Left forelimb (tissue), 1 donor: ENCODE results near the gene ACVRL1.
"Not testable (repeated sequence)": the region's sequence is repeated elsewhere in the genome, so short reads cannot be mapped to it uniquely, and the experiment has no call there.

Experiments used
- DNase-seq: peaks from one replicate; pipeline ENCODE4 v3.0.0-alpha.2; 2018; ENCODE audit warnings: low spot score

Gene ACVRL1

DNA sequence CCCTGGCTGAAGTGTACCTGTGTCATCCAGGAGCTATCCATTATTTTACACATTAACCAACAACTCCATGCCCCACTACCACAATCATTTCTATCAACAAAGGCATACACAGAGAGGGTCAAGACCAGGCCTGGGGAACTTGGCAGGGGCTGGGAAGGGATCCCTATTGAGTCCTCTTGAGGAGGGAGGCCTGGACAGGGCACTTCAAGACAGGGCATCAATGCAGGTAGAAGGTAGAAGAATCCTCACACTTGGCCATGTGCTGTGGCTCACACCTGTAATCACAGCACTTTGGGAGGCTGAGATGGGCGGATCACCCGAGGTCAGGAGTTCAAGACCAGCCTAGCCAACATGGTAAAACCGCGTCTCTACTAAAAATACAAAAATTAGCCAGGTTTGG, 32.8 kb upstream of the ACVRL1 start:
- no peak for DNase-seq

DNA sequence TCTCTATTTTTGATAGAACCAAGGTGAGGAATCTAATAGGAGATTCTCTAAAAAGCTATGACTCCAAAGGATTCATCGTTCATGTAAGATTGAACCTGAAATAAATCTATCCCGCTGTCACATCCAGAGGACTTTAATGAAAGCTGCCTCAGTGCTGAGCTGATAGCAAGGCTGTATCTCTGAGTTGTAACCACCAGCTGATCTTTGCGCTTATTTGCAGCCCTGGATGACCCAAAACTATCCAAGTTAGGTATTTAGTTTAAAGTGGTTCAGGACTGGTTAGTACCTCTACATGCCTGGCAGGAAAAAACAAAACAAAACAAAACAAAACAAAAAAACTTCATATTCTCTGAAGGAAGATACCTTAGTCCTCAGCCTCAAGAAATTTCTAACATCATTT, 28.2 kb upstream of the ACVRL1 start:
- DNase-seq, result no peak

DNA sequence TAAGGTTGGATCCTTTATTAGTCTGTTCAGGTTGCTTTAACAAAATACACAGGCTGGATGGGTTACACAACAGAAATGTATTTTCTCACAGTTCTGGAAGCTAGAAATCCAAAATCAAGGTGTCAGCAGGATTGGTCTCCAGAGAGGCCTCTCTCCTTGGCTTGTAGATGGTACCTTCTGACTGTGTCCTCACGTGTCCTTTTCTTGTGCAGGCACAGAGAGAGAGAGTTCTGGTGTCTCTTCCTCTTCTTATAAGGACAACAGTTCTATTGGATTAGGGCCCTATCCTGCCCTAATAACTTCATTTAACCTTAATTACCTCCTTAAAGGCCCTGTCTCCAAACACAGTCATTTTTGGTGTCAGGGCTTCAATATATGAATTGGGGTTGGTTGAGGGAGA, 24.0 kb upstream of the ACVRL1 start:
- no peak for DNase-seq

DNA sequence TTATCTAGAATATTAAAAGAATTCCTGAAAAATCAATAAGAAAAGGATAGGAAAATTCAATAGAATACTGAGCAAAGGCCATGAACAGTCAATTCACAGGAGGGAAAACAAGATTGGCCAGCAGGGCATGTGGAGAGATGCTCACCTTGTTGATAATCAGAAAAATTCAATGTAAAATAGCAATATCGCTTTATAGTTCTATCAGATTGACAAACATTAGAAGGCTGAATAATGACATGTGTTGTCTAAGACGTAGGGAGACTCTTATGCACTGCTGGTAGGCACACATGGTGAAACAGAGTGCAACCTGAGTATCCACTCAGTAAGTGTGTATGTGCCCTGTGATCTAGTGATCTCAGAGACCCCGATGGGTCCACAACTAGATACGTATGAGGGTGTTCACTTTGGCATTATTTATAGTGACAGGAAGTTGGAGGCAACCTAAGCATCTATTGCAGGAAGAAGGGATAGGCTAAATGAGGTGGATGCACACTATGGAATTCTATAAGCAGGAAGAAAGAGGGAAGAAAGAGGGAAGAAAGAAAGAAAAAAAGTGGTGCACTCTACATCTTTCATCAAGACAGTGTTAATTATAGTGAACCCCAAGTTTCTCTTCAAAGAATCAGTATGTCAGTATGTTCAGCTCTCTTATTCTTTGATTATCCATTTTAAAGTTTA, 23.2 kb upstream of the ACVRL1 start:
- no peak for DNase-seq

DNA sequence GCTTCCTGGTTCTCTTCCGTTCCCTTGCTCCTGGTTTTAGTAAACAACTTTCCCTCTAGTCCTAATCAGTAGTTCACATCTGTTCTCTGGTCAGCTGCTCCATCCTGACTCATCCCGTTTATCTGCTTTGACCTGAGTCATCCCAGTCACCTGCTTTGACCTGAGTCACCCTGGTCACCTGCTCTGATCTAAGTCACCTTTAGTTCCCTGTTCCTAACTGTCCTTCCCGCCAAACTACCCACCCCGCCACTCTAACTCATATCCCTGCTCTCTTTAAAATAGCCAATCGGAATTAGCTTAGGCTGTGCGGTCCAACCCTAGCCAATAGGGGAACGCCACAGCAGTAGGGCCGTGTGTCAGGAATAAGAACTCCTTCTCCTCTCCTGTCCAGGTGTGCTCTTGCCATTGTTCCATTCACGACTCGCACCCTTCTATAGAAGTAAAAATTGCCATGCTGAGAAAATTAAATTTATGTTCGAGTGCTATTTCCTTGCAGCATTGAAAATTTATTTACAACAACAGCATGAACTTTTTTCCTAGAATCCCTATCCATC, 22.6 kb upstream of the ACVRL1 start:
- no peak for DNase-seq

DNA sequence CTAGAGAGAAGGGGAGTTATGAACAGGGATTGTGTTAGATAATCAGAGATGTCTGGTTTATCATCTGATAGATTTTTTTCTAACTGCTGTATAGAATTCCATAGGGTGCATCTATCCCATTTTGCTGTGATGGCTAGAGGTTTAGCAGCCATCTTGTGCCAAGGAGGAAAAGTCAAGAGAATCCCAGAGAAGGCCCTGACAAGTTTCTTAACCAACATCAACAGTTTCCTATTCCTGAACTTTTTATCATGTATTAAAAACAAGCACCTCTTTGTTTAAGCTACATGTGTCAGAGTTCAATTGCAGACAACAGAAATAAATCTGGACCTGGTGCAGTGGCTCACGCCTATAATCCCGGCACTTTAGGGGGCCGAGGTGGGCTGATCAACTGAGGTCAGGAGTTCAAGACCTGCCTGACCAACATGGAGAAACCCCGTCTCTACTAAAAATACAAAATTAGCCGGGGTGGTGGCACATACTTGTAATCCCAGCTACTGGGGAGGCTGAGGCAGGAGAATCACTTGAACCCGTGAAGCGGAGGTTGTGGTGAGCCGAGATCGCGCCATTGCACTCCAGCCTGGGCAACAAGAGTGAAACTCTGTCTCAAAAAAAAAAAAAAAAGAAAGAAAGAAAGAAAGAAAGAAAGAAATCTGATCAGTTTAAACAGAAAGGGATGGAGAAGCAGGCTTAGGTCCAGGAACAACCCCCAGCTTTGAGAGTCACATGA, 21.8 kb upstream of the ACVRL1 start:
- DNase-seq, result not testable (repeated sequence)

DNA sequence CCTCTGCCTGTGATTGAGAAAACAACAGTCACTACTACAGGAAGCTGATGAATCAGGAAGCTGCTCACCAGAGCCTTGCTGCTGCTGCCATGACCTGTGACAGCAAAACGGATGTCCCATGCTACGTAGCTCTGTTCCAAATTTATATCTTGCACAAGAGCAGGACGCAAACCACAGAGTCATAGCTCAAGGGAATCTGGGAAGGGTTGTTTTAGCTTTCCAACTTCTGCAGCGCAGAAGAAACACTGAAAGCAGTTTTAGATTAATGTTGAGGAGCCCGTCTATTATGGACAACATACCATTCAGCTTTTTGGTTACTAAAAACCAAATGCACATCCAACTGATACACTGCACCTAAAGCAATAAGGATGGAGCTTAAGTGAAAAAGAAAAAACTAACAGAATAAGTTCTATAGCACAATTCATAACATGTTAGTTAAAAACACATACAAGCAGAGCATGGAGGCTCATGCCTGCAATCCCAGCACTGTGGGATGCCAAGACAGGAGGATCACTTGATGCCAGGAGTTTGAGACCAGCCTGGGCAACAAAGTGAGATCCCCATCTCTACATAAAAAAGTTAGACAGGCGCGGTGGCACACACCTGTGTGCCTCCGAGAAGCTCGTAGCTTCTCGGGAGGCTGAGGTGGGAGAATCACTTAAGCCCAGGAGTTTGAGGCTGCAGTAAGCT, 21.1 kb upstream of the ACVRL1 start:
- no peak for DNase-seq

DNA sequence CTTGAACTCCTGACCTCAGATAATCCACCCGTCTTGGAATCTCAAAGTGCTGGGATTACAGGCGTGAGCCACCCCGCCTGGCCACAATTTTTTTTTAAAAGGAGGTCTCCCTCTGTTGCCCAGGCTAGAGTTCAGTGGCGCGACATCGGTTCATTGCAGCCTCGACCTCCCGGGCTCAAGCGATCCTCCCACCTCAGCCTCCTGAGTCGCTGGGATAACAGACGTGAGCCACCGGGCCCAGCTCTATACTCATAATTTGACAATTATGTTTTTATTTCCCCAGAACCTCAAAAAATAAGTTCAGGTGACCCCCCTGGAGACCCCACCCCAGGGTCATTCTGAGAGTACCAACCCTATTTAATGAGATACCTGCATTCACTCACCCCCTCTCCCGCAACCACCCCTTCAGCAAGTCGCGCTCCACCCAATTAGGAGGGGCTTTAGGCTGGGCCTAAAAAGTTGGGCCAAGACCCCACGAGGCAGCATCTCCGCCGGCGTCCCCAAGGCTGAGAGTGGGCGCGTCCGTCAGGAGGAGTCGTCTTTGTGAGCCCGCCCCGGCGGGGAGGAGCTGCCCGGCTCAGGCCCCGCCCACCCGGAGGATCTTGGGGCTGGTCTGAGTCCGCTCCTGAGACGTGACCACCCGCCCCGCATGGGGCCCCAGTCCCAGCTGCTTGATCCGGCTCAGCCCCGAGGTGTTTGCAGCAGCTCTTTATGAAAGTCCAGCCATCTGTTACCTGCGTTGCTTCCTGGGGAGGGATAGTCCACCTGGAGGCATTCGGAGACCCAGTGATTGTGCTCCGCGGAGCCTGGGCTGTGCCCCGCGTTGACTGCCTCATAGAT, 19.6 kb upstream of the ACVRL1 start, which contains the start of gene ANKRD33:
TSS of gene ANKRD33 (plus strand) at position 628 of the 840 bp plus-strand sequence. CDS start at position 712, 84 bp downstream.
- DNase-seq, result no peak

DNA sequence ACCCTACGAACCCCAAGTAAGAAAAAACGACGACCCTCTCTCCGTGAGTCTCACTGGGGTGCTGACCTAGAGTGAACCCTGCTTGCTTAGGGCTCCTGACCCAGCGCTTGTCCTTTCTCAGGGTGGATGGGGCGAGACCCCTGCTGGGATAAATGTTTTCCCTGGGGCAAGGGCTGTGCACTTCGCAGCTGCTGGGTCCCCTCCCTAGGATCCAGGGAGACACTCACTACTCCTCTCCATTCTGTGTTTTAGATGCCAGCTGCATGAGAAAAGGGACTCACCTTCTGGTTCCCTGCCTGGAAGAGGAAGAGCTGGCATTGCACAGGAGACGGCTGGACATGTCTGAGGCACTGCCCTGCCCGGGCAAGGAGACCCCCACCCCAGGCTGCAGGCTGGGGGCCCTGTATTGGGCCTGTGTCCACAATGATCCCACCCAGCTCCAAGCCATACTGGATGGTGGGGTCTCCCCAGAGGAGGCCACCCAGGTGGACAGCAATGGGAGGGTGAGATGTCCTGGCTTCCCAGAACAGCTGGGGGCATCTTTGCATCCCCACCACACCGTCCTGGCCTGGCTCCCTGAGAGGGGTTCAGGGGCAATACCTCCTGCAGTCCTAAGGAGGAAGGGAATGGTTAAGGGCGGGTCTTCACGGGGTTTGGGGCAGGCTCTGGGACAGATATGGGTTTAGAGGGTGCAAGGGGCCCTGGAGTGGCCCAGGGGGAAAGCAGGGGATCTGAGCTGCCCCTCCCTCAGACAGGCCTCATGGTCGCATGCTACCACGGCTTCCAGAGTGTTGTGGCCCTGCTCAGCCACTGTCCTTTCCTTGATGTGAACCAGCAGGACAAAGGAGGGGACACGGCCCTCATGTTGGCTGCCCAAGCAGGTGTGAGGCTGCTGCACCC, 18.7 kb upstream of the ACVRL1 start:
- no peak for DNase-seq

DNA sequence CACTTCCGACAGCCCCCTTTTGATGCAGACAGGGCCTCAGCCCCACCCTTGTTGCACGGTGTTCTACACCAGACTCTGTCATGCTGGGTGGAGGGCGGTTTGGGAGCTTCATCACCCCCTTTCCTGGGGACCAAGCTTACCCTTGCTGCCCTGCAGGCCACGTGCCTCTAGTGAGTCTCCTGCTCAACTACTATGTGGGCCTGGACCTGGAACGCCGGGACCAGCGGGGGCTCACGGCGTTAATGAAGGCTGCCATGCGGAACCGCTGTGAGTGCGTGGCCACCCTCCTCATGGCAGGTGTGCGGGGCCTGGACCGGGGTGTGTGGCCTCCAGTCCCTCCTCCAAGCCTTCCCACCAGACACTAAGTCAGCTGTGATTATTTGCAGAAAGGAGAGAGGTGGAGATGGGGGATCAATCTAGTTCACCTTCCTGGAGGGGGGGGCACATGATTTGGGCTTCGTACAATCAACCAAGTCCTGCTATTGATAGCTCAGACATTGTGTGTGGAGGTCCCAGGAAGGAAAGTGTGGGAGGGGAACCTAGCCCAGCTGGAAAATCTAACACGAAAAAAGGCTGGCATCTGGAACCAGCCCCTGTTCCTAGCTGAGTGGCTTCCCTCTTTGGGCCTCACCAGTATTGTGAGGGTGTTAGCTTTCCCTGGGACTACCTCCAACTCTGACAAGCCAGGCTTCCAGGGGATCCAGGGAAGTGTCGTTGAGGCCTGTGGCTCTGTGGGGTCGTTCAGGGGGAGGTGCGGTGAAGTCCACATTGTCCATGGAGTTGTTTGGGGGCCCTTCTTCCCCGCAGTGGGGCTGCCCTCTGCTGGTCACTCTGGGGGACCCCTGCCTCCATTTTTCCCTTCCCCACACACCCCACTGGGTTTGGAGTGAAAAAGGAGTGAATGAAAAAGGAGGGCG, 17.8 kb upstream of the ACVRL1 start:
- DNase-seq, result no peak

DNA sequence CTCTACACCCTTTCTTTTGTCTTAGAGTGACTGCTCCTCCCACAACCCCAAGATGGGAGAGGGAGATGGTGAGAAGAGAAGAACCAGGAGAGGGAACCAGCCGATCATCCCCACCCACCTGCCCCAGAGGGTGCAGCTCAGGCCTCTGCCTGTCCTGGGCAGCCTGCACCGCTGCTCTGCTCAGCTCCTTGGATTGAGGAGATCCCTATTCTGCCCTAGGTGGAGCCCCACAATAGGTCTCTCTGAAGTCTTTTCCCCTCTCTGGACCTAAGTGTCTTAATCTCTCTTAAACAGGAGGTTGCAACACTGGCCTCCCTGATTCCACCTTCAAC, 17.2 kb upstream of the ACVRL1 start:
- no peak for DNase-seq

DNA sequence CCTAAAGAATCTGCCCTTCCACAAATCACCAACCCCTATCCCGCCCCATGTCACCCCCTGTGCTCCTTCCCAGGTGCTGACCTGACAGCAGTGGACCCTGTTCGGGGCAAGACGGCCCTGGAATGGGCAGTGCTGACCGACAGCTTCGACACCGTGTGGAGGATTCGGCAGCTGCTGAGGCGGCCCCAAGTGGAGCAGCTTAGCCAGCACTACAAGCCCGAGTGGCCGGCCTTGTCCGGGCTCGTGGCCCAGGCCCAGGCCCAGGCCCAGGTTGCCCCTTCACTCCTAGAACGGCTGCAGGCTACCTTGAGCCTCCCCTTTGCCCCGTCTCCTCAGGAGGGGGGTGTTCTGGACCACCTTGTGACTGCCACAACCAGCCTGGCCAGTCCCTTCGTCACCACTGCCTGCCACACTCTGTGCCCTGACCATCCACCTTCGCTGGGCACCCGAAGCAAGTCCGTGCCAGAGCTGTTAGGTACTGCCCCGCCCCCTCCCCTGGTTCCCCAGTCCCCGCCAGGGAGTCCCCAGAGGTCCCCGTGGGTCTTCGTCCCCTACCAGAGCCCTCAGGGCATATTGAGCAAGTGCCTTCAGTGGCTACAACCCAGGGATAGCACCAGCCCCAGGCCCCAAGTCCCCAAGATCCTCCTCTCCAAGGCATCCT, 16.7 kb upstream of the ACVRL1 start:
- no peak for DNase-seq

DNA sequence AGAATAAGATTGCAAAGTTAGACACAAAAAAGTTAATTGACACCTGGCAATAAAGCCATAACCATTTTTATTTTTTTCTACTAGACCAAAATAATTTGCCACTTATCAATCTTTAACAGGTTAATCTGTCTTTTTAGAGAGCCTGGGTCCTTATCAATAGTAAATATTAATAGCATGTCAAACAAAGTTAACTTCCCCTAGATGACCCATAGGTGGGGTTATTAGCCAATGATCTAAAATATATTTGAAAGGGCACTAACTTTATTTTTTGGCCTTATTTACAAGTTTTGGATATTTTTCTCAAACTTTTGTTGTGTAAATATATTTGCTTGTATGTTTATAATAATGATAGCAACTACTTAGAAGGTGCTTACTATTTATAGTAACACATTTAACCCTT, 15.5 kb upstream of the ACVRL1 start:
- DNase-seq, result no peak

DNA sequence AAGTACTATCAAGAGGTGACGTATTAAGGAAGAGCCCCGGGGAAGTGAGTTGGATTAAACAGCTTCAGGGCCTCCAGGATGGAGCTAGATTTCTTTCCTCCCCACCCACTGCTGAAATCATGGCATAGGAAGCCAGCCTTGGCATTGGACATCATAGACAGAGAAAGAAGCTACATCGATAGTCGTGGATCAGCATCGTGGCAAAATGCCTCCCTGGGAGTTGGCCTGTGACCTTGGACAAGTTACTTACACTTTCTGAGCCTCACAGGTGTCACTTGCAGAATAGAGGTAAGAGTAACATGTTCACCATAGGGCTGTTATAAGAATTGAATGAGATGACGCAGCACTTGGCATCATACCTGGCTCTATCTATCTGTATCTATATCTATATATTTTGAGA, 13.5 kb upstream of the ACVRL1 start:
- DNase-seq, result no peak

DNA sequence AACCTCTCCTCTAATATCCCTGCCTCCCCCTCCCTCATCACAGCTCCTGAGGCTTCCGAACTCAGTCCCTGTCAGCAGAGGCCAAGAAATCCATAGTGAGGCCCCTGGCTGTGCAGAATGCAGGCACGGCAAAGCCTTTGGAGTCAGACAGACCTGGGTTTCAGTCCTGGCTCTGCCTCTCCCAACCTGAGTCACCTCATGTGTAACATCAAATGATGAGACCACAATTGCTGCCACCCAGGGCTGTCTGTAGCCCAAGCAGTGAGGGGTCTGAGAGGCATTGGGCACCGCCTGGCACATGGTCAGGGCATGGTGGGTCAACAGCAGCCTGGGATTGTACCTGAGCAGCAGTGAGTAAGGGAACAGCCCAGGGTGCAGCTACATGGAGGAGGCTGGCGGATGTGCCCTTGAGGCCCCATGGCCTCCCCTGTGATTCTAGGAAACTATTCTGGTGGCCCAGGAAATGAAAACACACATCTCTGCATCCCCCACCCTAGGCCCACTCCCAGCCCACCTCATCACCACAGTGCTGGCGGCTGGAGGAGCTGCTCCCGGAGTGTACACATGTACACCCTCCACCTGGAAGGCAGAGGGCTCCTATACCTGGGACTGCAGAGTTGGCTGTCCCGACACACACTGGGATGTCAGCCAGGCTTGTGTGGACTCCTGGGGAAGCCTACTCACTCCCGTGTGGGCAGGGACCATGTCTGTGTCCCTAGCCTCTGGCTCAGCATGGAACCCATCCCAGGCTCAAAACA, 11.7 kb upstream of the ACVRL1 start:
- no peak for DNase-seq

DNA sequence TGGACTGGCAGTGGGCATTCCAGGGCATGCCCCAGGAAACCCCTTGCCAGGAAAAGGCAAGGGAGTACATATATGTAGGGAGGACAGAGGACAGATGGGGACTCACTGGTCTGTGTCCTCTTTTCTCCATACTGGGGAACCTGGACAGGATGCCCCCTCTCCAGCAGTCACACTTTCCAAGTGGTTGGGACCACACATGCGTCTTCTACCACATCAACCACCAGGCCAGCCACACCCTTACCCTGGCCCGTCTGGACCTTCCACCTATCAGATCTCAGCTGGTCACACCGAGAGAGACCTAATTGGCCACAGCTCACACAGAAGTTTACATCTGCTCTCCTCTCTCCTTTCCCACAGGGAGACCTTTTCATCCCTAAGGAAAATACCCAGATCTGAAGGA, 11.1 kb upstream of the ACVRL1 start:
- DNase-seq, result no peak

DNA sequence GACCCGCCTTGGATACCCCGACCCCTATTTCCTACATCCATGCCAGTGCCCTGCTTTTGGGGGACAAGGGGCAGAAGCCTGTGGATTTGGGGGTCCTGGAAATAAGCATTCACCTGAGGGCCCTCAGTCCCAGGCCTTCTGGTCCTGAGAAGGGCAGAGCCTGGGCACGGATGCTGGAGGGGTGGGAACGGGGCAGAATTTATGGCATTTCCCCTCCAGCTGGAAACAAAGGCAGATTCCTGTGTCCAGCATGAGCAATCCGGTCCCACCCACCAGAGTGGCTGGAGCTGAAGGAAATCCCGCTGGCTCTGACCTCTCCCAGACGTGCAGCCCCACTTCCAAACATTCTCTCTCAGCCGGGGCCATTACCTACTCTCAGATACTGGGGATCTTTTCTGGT, 10.1 kb upstream of the ACVRL1 start:
- no peak for DNase-seq

DNA sequence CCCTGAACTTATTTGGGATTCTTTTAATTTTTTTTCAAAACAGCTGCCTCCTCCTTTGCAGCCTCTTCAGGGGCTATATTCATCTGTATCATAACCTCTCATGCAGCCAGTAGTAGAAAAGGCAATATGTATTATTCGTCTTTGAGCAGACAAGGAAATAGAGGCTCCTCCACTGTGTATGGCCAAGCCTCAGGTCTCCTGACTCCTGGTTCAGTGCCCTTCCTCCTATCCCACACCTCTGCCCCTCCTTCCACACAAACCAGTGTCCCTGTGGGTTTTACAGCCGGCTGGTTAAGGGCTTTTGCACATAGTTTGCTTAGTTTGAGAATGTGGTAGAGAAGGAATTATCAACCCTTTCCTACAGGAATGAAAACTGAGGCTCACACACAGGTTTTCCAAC, 8.8 kb upstream of the ACVRL1 start:
- DNase-seq, result no peak

DNA sequence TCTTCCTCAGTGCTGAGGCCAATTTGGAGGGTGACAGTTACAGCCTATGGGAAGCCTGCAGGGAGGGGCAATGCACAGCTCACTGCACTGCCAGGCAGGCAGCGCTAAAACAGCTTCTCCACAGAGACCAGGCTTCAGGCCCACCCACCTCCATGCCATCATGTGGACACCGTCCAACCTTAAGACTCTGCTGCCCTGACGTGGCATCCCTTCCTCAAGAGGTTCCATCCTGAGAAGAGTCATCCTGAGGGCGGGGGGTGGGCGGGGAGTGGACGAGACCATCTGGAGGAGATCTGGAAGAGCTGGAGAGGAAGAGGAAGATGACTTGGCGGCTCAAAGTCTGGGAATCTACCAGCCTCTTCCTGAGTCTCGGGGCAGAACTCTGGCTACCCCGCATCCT, 8.4 kb upstream of the ACVRL1 start:
- no peak for DNase-seq
